Ovary (tissue), 9 donors: Measurements from ENCODE around the gene COMMD2. TPM values are rescaled to one million over a fixed set of nuclear protein-coding genes. Genes with fewer than 3 reads are reported as not detected.

ENCODE experiments used
- DNase-seq, 5 donors: peaks; one replicate each; pipeline ENCODE4 v3.0.0-alpha.2; 2019 to 2020
- H3K27ac ChIP-seq, 2 donors: fragments of 200-600 bp; one replicate each; pipeline versions ENCODE4 v1.5.1 to v1.8.0; 2019 to 2022
- H3K27me3 ChIP-seq: fragments of 200-600 bp; one replicate; pipeline ENCODE4 v1.8.0; 2022
- H3K36me3 ChIP-seq: fragments of 200-600 bp; sonication (generic); one replicate; pipeline ENCODE4 v1.5.1; 2019
- H3K4me1 ChIP-seq: one replicate; pipeline ENCODE4 v1.8.1; 2013; ENCODE audit warnings: mild to moderate bottlenecking, moderate library complexity; ENCODE audit not compliant: insufficient read depth
- H3K4me3 ChIP-seq: fragments of 200-600 bp; sonication (generic); one replicate; pipeline ENCODE4 v1.5.1; 2017
- H3K9me3 ChIP-seq, 2 donors: fragments of 200-600 bp in 1 of 2; sonication (generic) in 1 of 2; one replicate each; pipeline versions ENCODE4 v1.5.1 to v1.8.1; 2013 to 2019; ENCODE audit warnings: mild to moderate bottlenecking in 1 of 2, moderate library complexity in 1 of 2
- CTCF ChIP-seq, 3 donors: fragments of 450-650 bp in 2 of 3; fragments of 200-600 bp in 1 of 3; IDR thresholded peaks; one replicate each; pipeline versions ENCODE4 v1.5.1 to v1.8.0; 2016 to 2022; ENCODE audit warnings: antibody characterized with exemption in 3 of 3, mild to moderate bottlenecking in 1 of 3
- EP300 ChIP-seq: sonication (generic); formaldehyde crosslinking; IDR thresholded peaks from one replicate; pipeline ENCODE4 v1.6.1; 2017; ENCODE audit warnings: antibody characterized with exemption
- POLR2A ChIP-seq: fragments of 450-650 bp; IDR thresholded peaks from one replicate; pipeline ENCODE4 v1.6.1; 2017; ENCODE audit warnings: antibody characterized with exemption, mild to moderate bottlenecking, moderate library complexity
- WGBS, 3 donors: extraction: QIAGEN DNeasy Blood & Tissue Kit in 1 of 3; methylation state at CpG; one replicate each; pipeline versions ENCODE4 v1.1.5 to v1.1.7; 2013 to 2017; 5-methylcytosine and 5-hydroxymethylcytosine counted together
- intact Hi-C, 4 donors: fragments of 100-400 bp; cut with DNase I; formaldehyde crosslinking; loops; one replicate each; pipeline versions ENCODE4 v1.11.0 to v1.15.1; 2022 to 2023
- polyA plus RNA-seq, 2 donors: library from polyadenylated mRNA; stranded (reverse); fragments of 200-250 nt in 1 of 2; fragments of 350-450 nt in 1 of 2; fragmentation: Illumina TruSeq in 1 of 2; extraction: RNeasy Lipid Tissue Mini Kit (QIAGEN cat#74804) in 1 of 2; gene quantifications; one replicate each; pipeline ENCODE4 v1.2.3, GENCODE V29; 2013 to 2014
- small RNA-seq: library from RNA; depleted of rRNA; stranded (forward); fragments of <200 nt; gene quantifications from one replicate; pipeline ENCODE3, GENCODE V24; 2016
- total RNA-seq, 7 donors: library from RNA; depleted of rRNA in 2 of 7; stranded (reverse); fragments of >200 nt in 2 of 7; fragmentation: NEBNext Ultra II Directional in 3 of 7; extraction: Animal tissue kit (Norgen Biotek cat#: 25700) in 3 of 7; gene quantifications; one replicate each; pipeline versions ENCODE4 v1.1.0 to v1.2.4, GENCODE V29; 2016 to 2023
- donor health status: DM: no; HTN: no; CAD: no; lungs with moderate emphysema.
- donor health status: DM: no; HTN: no; CAD: no.
- donor health status: Bipolar disorder and iron deficiency.
- donor health status: DM: yes; HTN: yes; CAD: no.
- donor health status: DM: no; HTN: no; CAD: no.
- donor health status: DM: yes; HTN: yes; CAD: no.

The COMMD2 gene
- total and polyA plus RNA-seq, 9 donors = 15.6 to 40.9 (median 32.3) TPM

- TF ChIP-seq EP300 (no peak), POLR2A (no peak), CTCF (IDR thresholded peaks at IDR 0.05) (no peak)
- intact Hi-C loops = loop anchor here in 1 of 4 donors (5.0 kb wide), 1 partner anchor 44 kb away; the partner anchor contains the start of gene WWTR1
- H3K4me1 ChIP-seq = peaks cover 11% of the 10 kb centered on the region
- H3K9me3 ChIP-seq = no peaks in the 10 kb centered on the region
- H3K4me3 ChIP-seq = no peak overlapping the region
- H3K27ac ChIP-seq = peak overlapping the region in 1 of 2 donors; percentile 18
- peak in 2 of 5 donors; percentile 29 to 32 for DNase-seq
- H3K36me3 ChIP-seq = no peaks in the 10 kb centered on the region
- no peaks in the 10 kb centered on the region for H3K27me3 ChIP-seq
- WGBS, 3 donors = 54 to 84% (median 61%) methylated on average over 12 of the region's 12 CpGs
Measured at GRCh38 chr3:149701206-149701976, 50.9 kb downstream of the COMMD2 start.

Small RNA genes within 50 kb of the gene (small RNA-seq; reads per million reads assigned to genes)
- gene RNU6-507P = not detected

Other genes with a start within 250 kb of the COMMD2 start
- 100 to 1,000 TPM in 4 of 7 donors, 10 to 100 TPM in 3; 96.0 to 160 (median 112) TPM for gene WWTR1, start 94.5 kb downstream of the COMMD2 start, total RNA-seq
- 10 to 100 TPM; 65.4 to 87.4 TPM for gene WWTR1, start 94.5 kb downstream of the COMMD2 start, polyA plus RNA-seq
- 1 to 10 TPM in 1 of 7 donors, under 1 TPM in 4, not detected in 2; 0.10 to 3.8 (median 0.48) TPM for gene ANKUB1, start 40.1 kb upstream of the COMMD2 start, total RNA-seq
- not detected for gene ANKUB1, start 40.1 kb upstream of the COMMD2 start, polyA plus RNA-seq
- gene RNF13, start 60.7 kb upstream of the COMMD2 start, total RNA-seq = 10 to 100 TPM; 49.4 to 89.4 (median 55.2) TPM
- gene RNF13, start 60.7 kb upstream of the COMMD2 start, polyA plus RNA-seq = 10 to 100 TPM; 52.5 to 54.1 TPM
- 100 to 1,000 TPM in 1 of 7 donors, 10 to 100 TPM in 6; 48.3 to 113 (median 88.9) TPM for gene PFN2, start 218.4 kb upstream of the COMMD2 start, total RNA-seq
- gene PFN2, start 218.4 kb upstream of the COMMD2 start, polyA plus RNA-seq = 100 to 1,000 TPM in 1 of 2 donors, 10 to 100 TPM in 1; 83.2 to 175 TPM